Mucosa of descending colon (tissue), 3 donors: Measurements from ENCODE around the gene ERICH3. TPM values are rescaled to one million over a fixed set of nuclear protein-coding genes. Genes with fewer than 3 reads are reported as not detected.

Source experiments
- ATAC-seq: fragments of 200-7000 bp; cut with Tn5 transposase; one replicate; pipeline ENCODE4 v1.9.1; 2020; ENCODE audit warnings: mild to moderate bottlenecking, moderate library complexity
- DNase-seq, 3 donors: peaks; one replicate each; pipeline ENCODE4 v3.0.0-alpha.2; 2020
- H3K36me3 ChIP-seq: fragments of 200-600 bp; one replicate; pipeline ENCODE4 v1.8.0; 2021; ENCODE audit warnings: low read depth, mild to moderate bottlenecking
- H3K4me1 ChIP-seq: fragments of 200-600 bp; one replicate; pipeline ENCODE4 v1.8.0; 2021; ENCODE audit warnings: low read depth, mild to moderate bottlenecking
- H3K4me3 ChIP-seq: fragments of 200-600 bp; one replicate; pipeline ENCODE4 v1.8.0; 2021; ENCODE audit warnings: mild to moderate bottlenecking
- H3K9me3 ChIP-seq: fragments of 200-600 bp; one replicate; pipeline ENCODE4 v1.8.0; 2021; ENCODE audit warnings: mild to moderate bottlenecking
- CTCF ChIP-seq: fragments of 200-600 bp; IDR thresholded peaks from one replicate; pipeline ENCODE4 v1.8.0; 2022; ENCODE audit warnings: antibody characterized with exemption, mild to moderate bottlenecking
- intact Hi-C, 2 donors: fragments of 100-400 bp; cut with DNase I in 1 of 2; cut with micrococcal nuclease in 1 of 2; formaldehyde crosslinking; loops; one replicate each; pipeline versions ENCODE4 v1.11.0 to v1.11.1; 2022; cut with DNase I, micrococcal nuclease
- total RNA-seq, 3 donors: library from RNA; stranded (reverse); fragmentation: NEBNext Ultra II Directional in 2 of 3; extraction: Animal tissue kit (Norgen Biotek cat#: 25700) in 2 of 3; gene quantifications; one replicate each; pipeline versions ENCODE4 v1.2.1 to v1.2.4, GENCODE V29; 2021 to 2023
- donor health status: DM: no; HTN: no; CAD: no; lungs with moderate emphysema.
- donor health status: DM: no; HTN: no; CAD: no.
- donor health status: DM: no; HTN: yes; CAD: no.

Gene ERICH3
- total RNA-seq, 3 donors from 2014 or later = 0.06 to 0.51 (median 0.14) TPM

- ATAC-seq (no peak), DNase-seq (no peak)
- no peaks in the 10 kb centered on the region for H3K4me1 ChIP-seq
- TF ChIP-seq CTCF = no peak
- no peaks in the 10 kb centered on the region for H3K36me3 ChIP-seq
- intact Hi-C loops = no loop called here
- no peaks in the 10 kb centered on the region for H3K9me3 ChIP-seq
- H3K4me3 ChIP-seq = no peak overlapping the region
These were observed 10.7 kb upstream of the ERICH3 start for GRCh38 chr1:74684301-74684700.

- intact Hi-C loops = no loop called here
- TF ChIP-seq CTCF = no peak
- Histone ChIP-seq H3K9me3 (no peaks in the 10 kb centered on the region), H3K4me3 (no peak overlapping the region), H3K36me3 (no peaks in the 10 kb centered on the region), H3K4me1 (no peaks in the 10 kb centered on the region)
- DNase-seq (no peak), ATAC-seq (no peak)
These were observed 10.1 kb upstream of the ERICH3 start for GRCh38 chr1:74683656-74684055.

- no peaks in the 10 kb centered on the region for H3K9me3 ChIP-seq
- intact Hi-C loops = no loop called here
- no peaks in the 10 kb centered on the region for H3K4me1 ChIP-seq
- H3K4me3 ChIP-seq = no peak overlapping the region
- no peak for TF ChIP-seq CTCF
- ATAC-seq = no peak
- no peak for DNase-seq
- H3K36me3 ChIP-seq = no peaks in the 10 kb centered on the region
These were observed 8.3 kb upstream of the ERICH3 start for GRCh38 chr1:74681851-74682250.

- ATAC-seq = no peak
- no peak for TF ChIP-seq CTCF
- intact Hi-C loops = no loop called here
- Histone ChIP-seq H3K9me3 (no peaks in the 10 kb centered on the region), H3K36me3 (no peaks in the 10 kb centered on the region), H3K4me3 (no peak overlapping the region), H3K4me1 (no peaks in the 10 kb centered on the region)
- DNase-seq = no peak
These were observed 7.9 kb upstream of the ERICH3 start for GRCh38 chr1:74681449-74681848.

DNA sequence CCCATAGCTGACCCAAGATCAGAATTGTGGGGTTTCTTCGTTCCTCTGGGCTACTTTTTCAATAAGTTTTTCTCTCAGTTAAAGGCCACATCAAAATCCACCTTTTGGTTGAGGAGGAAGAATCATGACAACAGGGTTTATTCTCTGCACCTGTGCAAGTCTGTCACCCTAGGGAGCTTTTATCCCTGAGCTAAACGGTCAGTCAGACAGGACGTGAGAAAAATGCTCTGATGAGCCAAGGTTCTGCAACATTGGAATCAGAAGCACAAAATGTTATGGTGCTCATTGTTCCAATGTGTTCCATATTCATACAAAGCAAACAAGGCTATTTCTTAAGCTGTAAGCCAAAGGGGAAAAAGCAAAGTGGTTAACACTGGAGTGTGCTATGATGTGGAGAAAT is 7.4 kb upstream of the ERICH3 start:
- intact Hi-C loops = no loop called here

More for the DNA sequence above, 7.4 kb upstream of the ERICH3 start:
- Histone ChIP-seq H3K9me3 (no peaks in the 10 kb centered on the region), H3K36me3 (no peaks in the 10 kb centered on the region), H3K4me1 (no peaks in the 10 kb centered on the region), H3K4me3 (no peak overlapping the region)
- no peak for TF ChIP-seq CTCF
- ATAC-seq (no peak), DNase-seq (no peak)
